NCI-H187 (cell line): ENCODE results near the gene OR14A16.

ENCODE experiments used
- DNase-seq, 2 experiments: peaks; one replicate each; lab custom pipeline; 2025; lab: John Stamatoyannopoulos, UW

The OR14A16 gene, protein sequence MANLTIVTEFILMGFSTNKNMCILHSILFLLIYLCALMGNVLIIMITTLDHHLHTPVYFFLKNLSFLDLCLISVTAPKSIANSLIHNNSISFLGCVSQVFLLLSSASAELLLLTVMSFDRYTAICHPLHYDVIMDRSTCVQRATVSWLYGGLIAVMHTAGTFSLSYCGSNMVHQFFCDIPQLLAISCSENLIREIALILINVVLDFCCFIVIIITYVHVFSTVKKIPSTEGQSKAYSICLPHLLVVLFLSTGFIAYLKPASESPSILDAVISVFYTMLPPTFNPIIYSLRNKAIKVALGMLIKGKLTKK

GRCh38 chr1:247824023-247824422, at the start of gene OR14A16:
Gene OR14A16 (minus strand): TSS chr1:247824119. CDS start chr1:247815729, 8,390 bp downstream.
- DNase-seq = no peak

GRCh38 chr1:247865416-247865815, 41.5 kb upstream of the OR14A16 start:
- no peak for DNase-seq

DNA sequence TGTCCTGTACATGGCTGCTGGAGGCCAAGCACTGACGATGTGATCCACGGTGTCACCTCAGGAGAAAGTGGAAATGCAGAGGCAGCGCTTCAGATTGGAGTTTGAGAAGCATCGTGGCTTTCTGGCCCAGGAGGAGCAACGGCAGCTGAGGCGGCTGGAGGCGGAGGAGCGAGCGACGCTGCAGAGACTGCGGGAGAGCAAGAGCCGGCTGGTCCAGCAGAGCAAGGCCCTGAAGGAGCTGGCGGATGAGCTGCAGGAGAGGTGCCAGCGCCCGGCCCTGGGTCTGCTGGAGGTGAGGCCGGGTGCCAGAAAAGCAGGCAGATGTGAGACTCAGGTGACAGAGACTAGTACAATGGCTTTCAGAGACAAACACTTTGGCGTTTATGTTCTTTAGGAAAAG, 40.7 kb upstream of the OR14A16 start:
- no peak for DNase-seq

DNA sequence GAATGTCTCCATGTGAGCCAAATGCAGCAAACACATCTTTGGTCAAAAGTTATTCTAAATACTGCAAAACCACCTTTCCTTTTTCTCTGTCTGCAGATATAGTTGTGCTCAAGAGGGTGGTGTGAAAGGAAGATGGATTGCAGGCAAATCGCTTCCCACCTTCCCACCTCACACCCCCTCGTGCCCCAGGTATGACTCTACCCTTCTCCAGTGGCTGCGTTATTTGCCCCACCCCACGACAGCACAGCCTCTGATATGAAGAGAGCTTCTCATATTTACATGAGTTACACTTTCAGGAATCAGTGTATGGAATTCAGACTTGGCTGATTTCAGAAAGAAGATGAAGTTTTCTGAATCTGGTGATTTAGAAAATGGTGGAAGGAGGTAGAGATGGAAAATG, 38.8 kb upstream of the OR14A16 start:
- no peak for DNase-seq

DNA sequence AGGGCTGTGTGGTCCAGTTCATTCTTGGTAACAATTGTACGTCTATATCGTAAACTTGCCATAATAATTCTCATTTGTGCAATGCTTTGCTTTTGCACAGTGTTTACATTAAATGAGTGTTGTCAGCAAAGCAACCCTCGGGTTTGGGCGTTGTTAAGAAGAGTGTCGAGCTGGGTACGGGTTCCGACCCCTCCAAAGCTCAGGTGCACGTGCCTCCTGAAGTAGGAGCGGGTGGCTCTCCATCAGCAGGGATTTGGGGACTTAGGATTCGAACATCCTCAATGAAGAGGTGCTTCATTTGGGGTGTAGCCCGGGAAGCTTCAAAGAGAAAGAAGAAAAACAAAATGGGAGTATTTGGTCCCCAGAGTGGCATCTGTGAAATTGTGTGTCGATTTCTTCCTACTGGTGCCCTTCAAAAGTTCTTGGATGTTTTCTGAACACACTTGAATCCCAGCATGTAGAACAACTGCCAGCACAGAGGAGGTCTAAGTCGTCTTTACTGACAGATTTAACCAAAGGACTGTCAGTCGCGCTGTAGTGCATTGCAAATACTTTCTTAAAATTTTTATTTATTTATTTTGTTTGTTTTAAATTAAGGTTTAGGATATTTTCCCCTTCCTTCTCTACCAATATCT, 34.2 kb upstream of the OR14A16 start:
- no peak for DNase-seq

- no peak for DNase-seq
These were observed 33.4 kb upstream of the OR14A16 start, which contains the start of gene TRIM58 for GRCh38 chr1:247857069-247857984. Gene TRIM58 (plus strand): TSS chr1:247857187. CDS start chr1:247857247, 60 bp downstream.

DNA sequence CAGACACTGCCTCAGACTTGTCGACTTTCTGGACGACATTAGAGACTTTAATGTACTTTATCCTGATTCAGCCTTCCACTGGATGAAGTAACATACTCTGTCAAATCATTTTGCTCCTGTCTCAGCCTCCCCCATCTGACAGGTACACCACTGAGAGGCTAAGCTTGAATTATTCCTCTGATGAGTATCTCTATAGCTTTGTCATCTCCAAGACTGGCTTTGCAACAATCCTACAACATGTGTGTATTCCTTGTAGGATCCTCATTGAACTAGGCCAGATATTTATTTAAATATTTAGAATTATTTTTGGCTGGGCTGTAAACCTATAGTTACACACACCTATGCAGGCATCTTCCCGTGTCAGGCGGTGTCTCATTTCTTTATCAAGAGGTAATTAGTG, 32.0 kb upstream of the OR14A16 start:
- DNase-seq = no peak

DNA sequence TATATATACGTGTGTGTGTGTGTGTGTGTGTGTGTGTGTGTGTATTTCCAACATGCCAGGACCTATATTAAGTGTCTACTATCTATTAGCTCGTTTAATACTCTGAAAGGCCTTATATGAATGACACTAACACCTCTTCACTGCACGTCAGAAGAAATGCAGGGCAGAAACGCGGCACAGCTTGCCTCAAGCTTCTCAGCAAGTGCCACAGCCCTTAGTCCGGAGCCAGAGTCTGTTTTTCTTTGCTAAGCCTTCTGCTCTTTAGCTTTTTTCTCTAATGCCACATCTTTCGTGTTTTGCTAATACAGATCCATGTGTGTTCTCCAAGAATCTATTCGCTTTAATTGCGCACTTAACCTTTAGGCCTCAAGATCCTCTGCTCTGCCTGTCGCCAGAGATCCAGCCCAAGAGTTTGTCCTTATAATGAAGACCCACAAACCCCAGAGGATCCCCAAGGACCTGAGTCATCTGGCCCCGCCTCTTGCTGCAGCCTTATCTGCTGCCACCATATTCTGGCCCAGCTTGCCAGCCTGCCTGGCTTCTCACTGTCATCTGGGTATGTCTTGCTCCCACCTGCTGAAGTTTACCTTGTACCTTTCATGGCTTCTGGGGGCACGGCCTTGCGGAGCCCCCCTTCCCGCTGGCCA, 31.1 kb upstream of the OR14A16 start:
- no peak for DNase-seq

GRCh38 chr1:247849616-247850015, 25.7 kb upstream of the OR14A16 start:
- no peak for DNase-seq

DNA sequence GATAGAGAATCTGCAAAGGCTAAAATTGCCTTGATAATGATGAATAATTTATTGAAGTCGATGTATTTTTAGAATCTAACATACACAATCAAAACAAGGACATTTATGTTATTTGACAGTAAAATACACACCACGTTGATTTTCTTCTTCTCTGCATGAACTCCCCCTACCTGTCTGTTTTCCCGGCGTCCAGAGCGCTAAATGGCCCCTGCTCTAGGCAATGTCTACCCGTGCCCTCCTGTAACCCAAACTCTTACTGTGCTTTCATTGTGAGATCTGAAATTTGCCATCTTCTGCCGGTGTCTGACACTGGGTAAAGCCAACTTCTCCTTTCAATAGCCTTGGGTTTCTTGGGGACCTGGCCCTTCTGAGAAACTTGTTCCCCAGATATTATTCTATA, 24.4 kb upstream of the OR14A16 start:
- no peak for DNase-seq

GRCh38 chr1:247845693-247846017, 21.7 kb upstream of the OR14A16 start:
- no peak for DNase-seq

GRCh38 chr1:247845011-247845692, 21.2 kb upstream of the OR14A16 start:
- DNase-seq = no peak

- no peak for DNase-seq
These were observed 19.5 kb upstream of the OR14A16 start for GRCh38 chr1:247843411-247843810.

DNA sequence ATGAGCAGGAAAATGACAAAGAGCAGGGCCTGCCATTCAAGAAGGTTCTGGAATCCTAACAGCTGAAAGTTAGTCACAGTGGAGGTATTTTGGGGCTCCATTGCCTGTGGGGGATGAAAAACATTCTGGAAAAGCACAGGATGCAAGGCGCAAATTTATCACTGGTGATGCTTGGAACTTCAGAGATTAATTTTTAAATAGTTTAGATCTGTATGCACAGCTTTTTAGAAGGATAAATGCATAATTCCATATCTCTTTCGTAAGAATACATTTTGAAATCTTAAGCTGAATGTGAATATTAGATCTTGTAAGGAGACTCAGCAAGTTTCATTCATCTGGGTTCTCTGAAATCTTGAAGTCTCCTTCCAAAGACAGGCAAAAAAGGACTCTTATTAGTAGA, 17.9 kb upstream of the OR14A16 start, which contains the start of gene OR11L1:
Gene OR11L1 (minus strand): TSS at position 101 of the 400 bp plus-strand sequence. CDS start 0 bp downstream, at position 101.
- no peak for DNase-seq

DNA sequence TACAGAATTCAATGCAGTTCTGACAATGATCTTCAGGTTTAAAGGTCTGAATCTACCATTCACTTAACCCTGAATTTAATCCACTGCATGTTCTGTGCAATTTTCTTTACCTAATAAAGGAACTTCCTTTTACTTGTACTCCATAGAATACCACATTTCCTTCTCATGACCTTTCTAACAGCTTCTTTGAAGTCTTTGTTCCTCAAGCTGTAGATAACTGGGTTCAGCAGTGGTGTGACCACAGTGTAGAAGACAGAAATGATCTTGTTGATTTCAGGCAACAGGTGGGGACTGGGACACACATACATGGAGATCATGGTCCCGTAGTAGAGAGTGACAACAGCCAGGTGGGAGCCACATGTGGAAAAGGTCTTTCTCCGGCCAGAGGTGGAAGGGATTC, 16.9 kb upstream of the OR14A16 start:
- no peak for DNase-seq

GRCh38 chr1:247833601-247834000, 9.7 kb upstream of the OR14A16 start:
- DNase-seq = no peak

- no peak for DNase-seq
These were observed 5.7 kb upstream of the OR14A16 start for GRCh38 chr1:247829656-247830055.

GRCh38 chr1:247825362-247825761, 1.4 kb upstream of the OR14A16 start:
- DNase-seq = no peak

DNA sequence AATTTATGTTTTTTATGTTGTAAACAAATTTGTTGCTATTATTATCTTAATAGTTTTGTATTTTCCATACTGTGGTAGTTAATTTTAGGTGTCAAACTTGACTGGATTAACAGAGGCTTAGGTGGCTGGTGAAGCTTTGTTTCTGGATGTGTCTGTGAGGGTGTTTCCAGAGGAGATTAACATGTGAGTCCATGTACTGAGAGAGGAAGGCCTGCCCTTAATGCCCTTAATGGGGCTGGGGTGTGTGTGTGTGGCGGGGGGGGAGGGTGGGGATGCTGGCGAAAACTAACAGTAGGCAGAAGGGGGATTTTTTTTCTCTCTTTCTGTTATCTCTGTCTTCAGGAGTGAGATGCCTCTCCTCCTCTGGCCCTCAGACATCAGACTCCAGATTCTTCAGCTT, 1.9 kb downstream of the OR14A16 start:
- DNase-seq = no peak

DNA sequence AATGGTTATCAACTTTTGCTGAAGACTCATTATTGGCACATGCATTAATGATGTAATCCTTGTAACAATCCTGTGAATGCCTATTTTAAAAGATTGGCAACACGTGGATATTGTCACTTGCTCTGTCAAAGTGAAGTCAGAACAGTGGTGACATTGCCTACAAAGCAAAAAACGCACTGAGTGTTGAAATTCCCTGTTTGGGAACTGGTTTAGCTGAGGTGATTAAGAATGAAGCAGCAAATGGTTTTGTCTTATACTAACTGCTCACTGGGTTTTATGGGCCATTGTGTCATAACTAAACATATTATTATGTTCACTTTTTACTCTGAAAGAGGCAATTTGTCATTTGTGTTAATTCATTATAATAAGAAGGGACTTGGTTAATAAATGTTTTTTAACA, 11.3 kb downstream of the OR14A16 start:
- DNase-seq = no peak

GRCh38 chr1:247797518-247797917, 26.4 kb downstream of the OR14A16 start:
- no peak for DNase-seq

DNA sequence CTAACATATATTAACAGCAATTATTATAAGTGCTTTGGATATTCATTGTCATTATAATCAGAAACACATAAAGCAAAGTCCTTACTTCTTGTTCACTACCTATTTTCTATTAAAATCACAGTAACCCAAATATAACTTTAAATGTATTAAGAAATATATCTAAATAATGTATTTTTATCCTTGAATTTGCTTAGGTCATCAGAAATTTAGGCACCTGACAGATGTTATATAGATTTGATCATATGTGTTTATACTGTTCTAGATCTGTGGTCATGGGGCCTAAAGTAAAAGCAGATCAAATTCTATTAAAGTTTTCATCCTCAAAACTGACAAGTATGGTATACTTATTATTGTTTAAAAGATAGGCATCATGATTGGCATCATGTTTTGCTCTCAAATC, 54.3 kb downstream of the OR14A16 start:
- no peak for DNase-seq
